ENCODE results near the gene MCHR1. TPM values are rescaled to one million over a fixed set of nuclear protein-coding genes. Genes with fewer than 3 reads are reported as not detected.

MCHR1 gene
- total and polyA plus RNA-seq, 9 of the 15 experiments (the other 6 are each of a cell fraction or from before 2014, with no cell fraction given): 0.03 to 0.50 TPM; not detected in 7

GRCh38 chr22:40727964-40728615, 48.8 kb downstream of the MCHR1 start (continued):
- TF ChIP-seq AFF1 (IDR thresholded peaks at IDR 0.05; ENCODE audit: low read depth in 1 of 2, partially characterized antibody in 2 of 2) (no peak), RB1 (IDR thresholded peaks at IDR 0.05; ENCODE audit: low read depth) (no peak), RBM34 (IDR thresholded peaks at IDR 0.05; ENCODE audit: borderline replicate concordance, insufficient read depth, low read length) (no peak), ZNF511 (CRISPR knock-in tag; IDR thresholded peaks at IDR 0.05) (no peak), ZNF318 (IDR thresholded peaks at IDR 0.05; ENCODE audit: borderline replicate concordance in 1 of 2, low read depth in 1 of 2) (no peak), MTF1 (CRISPR knock-in tag; IDR thresholded peaks at IDR 0.05; ENCODE audit: borderline replicate concordance) (no peak), NBN (IDR thresholded peaks at IDR 0.05; ENCODE audit: low read depth) (no peak), TCF7 (IDR thresholded peaks at IDR 0.05; ENCODE audit: borderline replicate concordance) (no peak), DDX20 (tag; IDR thresholded peaks at IDR 0.05; ENCODE audit: low read depth) (no peak), POLR2B (IDR thresholded peaks at IDR 0.05; ENCODE audit: low read depth, partially characterized antibody) (no peak), BRF1 (IDR thresholded peaks at IDR 0.05; ENCODE audit: borderline replicate concordance, extremely low read depth, insufficient read length) (no peak), KLF10 (CRISPR knock-in tag; IDR thresholded peaks at IDR 0.05) (no peak), MAX (CRISPR knock-in tag; IDR thresholded peaks at IDR 0.05) (no peak)

Data from K562 (cell line).